HCT116 (cell line): ENCODE measurements around the gene CEP72. TPM values are rescaled to one million over a fixed set of nuclear protein-coding genes. Genes with fewer than 3 reads are reported as not detected.

Experiments used
- ATAC-seq: fragments of 200-7000 bp; cut with Tn5 transposase; 2 replicates; pipeline ENCODE4 v1.9.1; 2020; ENCODE audit warnings: mild to moderate bottlenecking, moderate library complexity
- BruUV-seq: library from RNA; stranded (reverse); fragments of 400-500 nt; replicated peaks from 2 replicates; lab custom pipeline; 2021; lab: Mats Ljungman, UMichigan
- CTCF ChIA-PET: fragments of 300-600 bp; sonication (Branson Sonifier 250); formaldehyde crosslinking; loops from one replicate; lab custom pipeline; 2021; ENCODE audit warnings: antibody characterized with exemption; lab: Charles Lee
- POLR2A ChIA-PET: fragments of 300-600, 350-600 bp; sonication (Branson Sonifier 250); formaldehyde crosslinking; loops from one replicate; lab custom pipeline; 2021; ENCODE audit warnings: antibody characterized with exemption; lab: Charles Lee
- RAD21 ChIA-PET, 2 experiments: fragments of 300-600 bp; sonication (Branson Sonifier 250); formaldehyde crosslinking; loops; one replicate each; lab custom pipeline; 2023; ENCODE audit warnings: low total read pairs in 2 of 2; ENCODE audit not compliant: uncharacterized antibody in 2 of 2, unreplicated experiment in 2 of 2, low non-redundant PET in 1 of 2; lab: Charles Lee
- DNase-seq: peaks from one replicate; pipeline ENCODE4 v3.0.0-alpha.2; 2010; ENCODE audit warnings: low read depth, low spot score
- H2AFZ ChIP-seq: fragments of 200-600 bp; shearing (Covaris generic), sonication (generic); 2 replicates; pipeline ENCODE4 v1.6.1; 2017; ENCODE audit warnings: low read depth, mixed run types, mixed read lengths, antibody characterized with exemption, low read length; ENCODE audit not compliant: poor library complexity, severe bottlenecking
- H3K27ac ChIP-seq: 2 replicates; pipeline ENCODE4 v1.5.1; 2012; ENCODE audit warnings: low read depth, low read length
- H3K27me3 ChIP-seq: fragments of 200-600 bp; sonication (generic); 2 replicates; pipeline ENCODE4 v1.6.1; 2016; ENCODE audit warnings: mixed run types, low read length, mixed read lengths; ENCODE audit not compliant: insufficient read depth
- H3K36me3 ChIP-seq, 2 experiments: fragments of 200-500 bp in 1 of 2; fragments of 200-600 bp in 1 of 2; sonication (Bioruptor generic) in 1 of 2; sonication (generic) in 1 of 2; 2 replicates each; pipeline versions ENCODE4 v1.5.1 to v1.6.1; 2014 to 2016; ENCODE audit warnings: low read length in 2 of 2, inconsistent platforms in 1 of 2, mixed read lengths in 1 of 2, mixed run types in 1 of 2; ENCODE audit not compliant: insufficient read depth in 2 of 2, control insufficient read depth in 1 of 2
- H3K4me1 ChIP-seq, 2 experiments: fragments of 200-600 bp in 1 of 2; sonication (generic) in 1 of 2; 2 replicates each; pipeline versions ENCODE4 v1.5.1 to v1.6.1; 2012 to 2017; ENCODE audit warnings: low read length in 2 of 2, inconsistent platforms in 1 of 2, mild to moderate bottlenecking in 1 of 2, mixed read lengths in 1 of 2, mixed run types in 1 of 2, moderate library complexity in 1 of 2; ENCODE audit not compliant: insufficient read depth in 2 of 2, control insufficient read depth in 1 of 2
- H3K4me2 ChIP-seq: fragments of 200-600 bp; sonication (generic); 2 replicates; pipeline ENCODE4 v1.6.1; 2017; ENCODE audit warnings: mixed run types, low read length, mixed read lengths
- H3K4me3 ChIP-seq, 2 experiments: fragments of 200-600 bp in 1 of 2; sonication (generic) in 1 of 2; replicated peaks in 1 of 2; 2 replicates each; pipeline ENCODE4 v1.5.1; 2011 to 2016; ENCODE audit warnings: low read length in 2 of 2, control low read depth in 1 of 2, low read depth in 1 of 2, mild to moderate bottlenecking in 1 of 2, mixed read lengths in 1 of 2, mixed run types in 1 of 2
- H3K79me2 ChIP-seq: fragments of 200-600 bp; sonication (generic); 2 replicates; pipeline ENCODE4 v1.6.1; 2017; ENCODE audit warnings: mild to moderate bottlenecking, mixed run types, low read length, moderate library complexity, mixed read lengths; ENCODE audit not compliant: insufficient read depth
- H3K9ac ChIP-seq: fragments of 200-600 bp; sonication (generic); 2 replicates; pipeline ENCODE4 v1.6.1; 2016; ENCODE audit warnings: low read length, mixed read lengths
- H3K9me2 ChIP-seq: fragments of 200-600 bp; sonication (generic), shearing (Covaris generic); 2 replicates; pipeline ENCODE4 v1.6.1; 2017; ENCODE audit warnings: mixed run types, mild to moderate bottlenecking, moderate library complexity; ENCODE audit not compliant: insufficient read depth
- H3K9me3 ChIP-seq, 2 experiments: fragments of 200-500 bp in 1 of 2; fragments of 200-600 bp in 1 of 2; sonication (Bioruptor generic) in 1 of 2; sonication (generic) in 1 of 2; 2 replicates each; pipeline ENCODE4 v1.6.1; 2014 to 2017; ENCODE audit warnings: low read length in 2 of 2, mixed read lengths in 2 of 2, inconsistent platforms in 1 of 2, low read depth in 1 of 2, mild to moderate bottlenecking in 1 of 2, mixed run types in 1 of 2, moderate library complexity in 1 of 2; ENCODE audit not compliant: control insufficient read depth in 1 of 2, insufficient read depth in 1 of 2
- H4K20me1 ChIP-seq: fragments of 200-600 bp; sonication (generic), shearing (Covaris generic); 2 replicates; pipeline ENCODE4 v1.6.1; 2017; ENCODE audit warnings: mixed run types, mild to moderate bottlenecking, moderate library complexity; ENCODE audit not compliant: insufficient read depth
- CTCF ChIP-seq, 3 experiments: fragments of 200-600 bp in 1 of 3; sonication (generic) in 1 of 3; IDR thresholded peaks in 2 of 3; conservative IDR thresholded peaks in 1 of 3; 2 replicates each; pipeline ENCODE4 v1.5.1; 2012 to 2017; ENCODE audit warnings: low read depth in 2 of 3, low read length in 2 of 3, antibody characterized with exemption in 1 of 3, borderline replicate concordance in 1 of 3, control low read depth in 1 of 3, mild to moderate bottlenecking in 1 of 3, mixed read lengths in 1 of 3, mixed run types in 1 of 3, moderate library complexity in 1 of 3; ENCODE audit not compliant: insufficient read depth in 1 of 3
- EGR1 ChIP-seq: IDR thresholded peaks from 2 replicates; pipeline ENCODE4 v1.6.1; 2012; ENCODE audit warnings: low read depth
- ELF1 ChIP-seq: IDR thresholded peaks from 2 replicates; pipeline ENCODE4 v1.6.1; 2012; ENCODE audit warnings: low read depth, borderline replicate concordance
- EZH2phosphoT487 ChIP-seq: fragments of 200-600 bp; IDR thresholded peaks from 2 replicates; pipeline ENCODE4 v1.6.1; 2018; ENCODE audit warnings: antibody characterized with exemption, borderline replicate concordance
- FOSL1 ChIP-seq: IDR thresholded peaks from 2 replicates; pipeline ENCODE4 v1.6.1; 2012; ENCODE audit warnings: low read depth
- MAX ChIP-seq: IDR thresholded peaks from 2 replicates; pipeline ENCODE4 v1.6.1; 2012
- POLR2A ChIP-seq: IDR thresholded peaks from 2 replicates; pipeline ENCODE4 v1.7.0; 2011; ENCODE audit warnings: borderline replicate concordance; ENCODE audit not compliant: insufficient read depth, insufficient read length; ENCODE audit errors: extremely low read depth
- SIN3A ChIP-seq: IDR thresholded peaks from 2 replicates; pipeline ENCODE4 v1.6.1; 2012; ENCODE audit warnings: low read depth
- SP1 ChIP-seq: IDR thresholded peaks from 2 replicates; pipeline ENCODE4 v1.6.1; 2012; ENCODE audit warnings: low read depth
- SRF ChIP-seq: IDR thresholded peaks from 2 replicates; pipeline ENCODE4 v1.6.1; 2012; ENCODE audit warnings: low read depth
- ZFX ChIP-seq: fragments of 450-650 bp; IDR thresholded peaks from 2 replicates; pipeline ENCODE4 v1.6.1; 2017
- ZNF274 ChIP-seq: fragments of 200-500 bp; sonication (Bioruptor generic); IDR thresholded peaks from 2 replicates; pipeline ENCODE4 v1.6.1; 2014; ENCODE audit warnings: mild to moderate bottlenecking, low read depth, low read length, inconsistent platforms
- intact Hi-C: fragments of 100-400 bp; cut with micrococcal nuclease; formaldehyde crosslinking; loops from 2 replicates; pipeline ENCODE4 v1.10.0; 2022
- total RNA-seq: library from RNA; stranded (reverse); gene quantifications from one replicate; pipeline ENCODE4 v1.2.1, GENCODE V29; 2021; ENCODE audit not compliant: unreplicated experiment
- TF ChIP-seq, protein P1 (sequence below): IDR thresholded peaks from 2 replicates; pipeline ENCODE4 v1.6.1; 2011; ENCODE audit warnings: mild to moderate bottlenecking, low read length, moderate library complexity; ENCODE audit not compliant: insufficient replicate concordance; ENCODE audit errors: extremely low read depth

The CEP72 gene
- total RNA-seq, 1 experiment from 2014 or later: 25.6 TPM

DNA sequence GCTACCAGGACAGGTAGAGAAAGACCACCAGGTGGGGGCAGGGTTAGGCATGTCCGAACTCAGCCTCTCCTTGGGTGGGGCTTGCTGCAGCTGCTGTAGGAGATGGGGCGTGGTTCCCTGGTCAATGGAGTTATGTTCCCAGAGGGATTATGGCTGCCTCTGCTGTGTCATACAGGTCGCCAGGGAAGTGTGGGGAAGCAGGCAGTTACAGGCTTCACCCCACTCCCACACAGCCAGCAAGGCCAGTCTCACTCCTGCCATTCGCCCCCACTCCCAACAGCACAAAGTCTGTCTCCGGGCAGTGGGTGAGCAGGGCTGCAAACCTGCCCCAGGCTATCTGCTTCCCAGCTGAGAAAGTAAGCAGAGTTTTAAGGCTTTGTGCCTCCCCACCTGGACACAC is 20.0 kb upstream of the CEP72 start:
- DNase-seq (no peak), ATAC-seq (peak; percentile 53)
- Histone ChIP-seq H3K9ac (no peak overlapping the region), H3K27ac (no peak overlapping the region), H3K4me3 (no peak overlapping the region), H3K4me1 (peaks cover 0 to 8% of the 10 kb centered on the region in 2 experiments; a peak in 1 of 4 replicates), H3K4me2 (no peak overlapping the region; the same call in 1 of the 2 replicates), H3K9me3 (no peaks in the 10 kb centered on the region), H3K9me2 (no peaks in the 10 kb centered on the region), H4K20me1 (no peaks in the 10 kb centered on the region), H3K27me3 (peaks cover 31% of the 10 kb centered on the region), H3K79me2 (no peaks in the 10 kb centered on the region), H2AFZ (no peak overlapping the region), H3K36me3 (no peaks in the 10 kb centered on the region)
- ChIA-PET POLR2A (no interaction called here), CTCF (no interaction called here), RAD21 (no interaction called here)
- no TSS peak for BruUV-seq
- intact Hi-C loops: no loop called here
- no peak for TF ChIP-seq SP1
- TF ChIP-seq EZH2phosphoT487: no peak
- TF ChIP-seq, protein P1, sequence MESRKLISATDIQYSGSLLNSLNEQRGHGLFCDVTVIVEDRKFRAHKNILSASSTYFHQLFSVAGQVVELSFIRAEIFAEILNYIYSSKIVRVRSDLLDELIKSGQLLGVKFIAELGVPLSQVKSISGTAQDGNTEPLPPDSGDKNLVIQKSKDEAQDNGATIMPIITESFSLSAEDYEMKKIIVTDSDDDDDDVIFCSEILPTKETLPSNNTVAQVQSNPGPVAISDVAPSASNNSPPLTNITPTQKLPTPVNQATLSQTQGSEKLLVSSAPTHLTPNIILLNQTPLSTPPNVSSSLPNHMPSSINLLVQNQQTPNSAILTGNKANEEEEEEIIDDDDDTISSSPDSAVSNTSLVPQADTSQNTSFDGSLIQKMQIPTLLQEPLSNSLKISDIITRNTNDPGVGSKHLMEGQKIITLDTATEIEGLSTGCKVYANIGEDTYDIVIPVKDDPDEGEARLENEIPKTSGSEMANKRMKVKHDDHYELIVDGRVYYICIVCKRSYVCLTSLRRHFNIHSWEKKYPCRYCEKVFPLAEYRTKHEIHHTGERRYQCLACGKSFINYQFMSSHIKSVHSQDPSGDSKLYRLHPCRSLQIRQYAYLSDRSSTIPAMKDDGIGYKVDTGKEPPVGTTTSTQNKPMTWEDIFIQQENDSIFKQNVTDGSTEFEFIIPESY: no peak
- no peak for TF ChIP-seq ELF1
- no peak for TF ChIP-seq MAX

DNA sequence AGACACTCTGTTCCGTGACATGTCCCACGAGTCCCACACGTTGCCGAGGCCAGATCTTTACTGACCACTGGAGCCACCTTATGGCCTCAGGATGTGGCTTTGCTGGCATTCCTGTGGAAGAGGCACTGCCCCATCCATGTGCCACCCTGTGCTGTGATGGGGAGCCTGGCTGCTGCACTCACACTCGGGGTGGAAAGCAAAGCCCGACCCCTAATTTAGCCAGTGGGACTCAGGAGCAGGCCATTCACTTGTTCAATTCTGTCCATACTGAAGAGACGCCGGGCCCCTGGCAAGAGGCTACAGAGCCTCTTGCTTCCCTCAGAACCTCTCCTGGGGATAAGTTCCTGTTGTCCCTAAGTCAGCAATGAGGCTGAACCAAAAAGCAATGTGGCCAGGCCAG is 18.6 kb upstream of the CEP72 start:
- DNase-seq (no peak), ATAC-seq (no peak)
- Histone ChIP-seq H3K9ac (no peak overlapping the region), H3K9me3 (no peaks in the 10 kb centered on the region), H3K79me2 (no peaks in the 10 kb centered on the region), H3K9me2 (no peaks in the 10 kb centered on the region), H3K27ac (no peak overlapping the region), H2AFZ (no peak overlapping the region), H3K4me2 (no peak overlapping the region), H3K27me3 (peaks cover 45% of the 10 kb centered on the region), H4K20me1 (no peaks in the 10 kb centered on the region), H3K4me1 (peaks cover 0 to 8% of the 10 kb centered on the region in 2 experiments; a peak in 1 of 4 replicates), H3K4me3 (no peak overlapping the region), H3K36me3 (no peaks in the 10 kb centered on the region)
- ChIA-PET POLR2A (no interaction called here), RAD21 (no interaction called here), CTCF (no interaction called here)
- no TSS peak for BruUV-seq
- intact Hi-C loops: no loop called here
- TF ChIP-seq CTCF (IDR thresholded peaks at IDR 0.05 in 2 of 3, conservative IDR thresholded peaks at IDR 0.05 in 1 of 3; ENCODE audit: borderline replicate concordance in 1 of 3, insufficient read depth in 1 of 3, low read depth in 2 of 3, low read length in 2 of 3) (no peak), SP1 (no peak), ZNF274 (no peak), ZFX (no peak), MAX (no peak), FOSL1 (no peak), SRF (no peak), SIN3A (no peak), EGR1 (no peak), POLR2A (no peak)
